SU-DHL-6 (cell line): ENCODE results near the gene GNAO1.

Source experiments
- H2AFZ ChIP-seq: fragments of 200-600 bp; sonication (generic); 2 replicates; pipeline ENCODE4 v1.6.1; 2014; ENCODE audit warnings: low read depth, mild to moderate bottlenecking, moderate library complexity, mixed read lengths, antibody characterized with exemption, low read length; ENCODE audit not compliant: severe bottlenecking
- H3F3A ChIP-seq: fragments of 200-600 bp; shearing (Covaris generic); 2 replicates; pipeline ENCODE4 v1.6.0; 2016; ENCODE audit warnings: antibody characterized with exemption, mild to moderate bottlenecking; ENCODE audit not compliant: insufficient read depth
- H3K27ac ChIP-seq: fragments of 200-600 bp; sonication (generic); 2 replicates; pipeline ENCODE4 v1.5.1; 2016; ENCODE audit warnings: low read depth, mild to moderate bottlenecking, low read length, moderate library complexity, mixed read lengths
- H3K27me3 ChIP-seq: fragments of 200-600 bp; sonication (generic), shearing (Covaris generic); 2 replicates; pipeline ENCODE4 v1.6.0; 2014; ENCODE audit warnings: mild to moderate bottlenecking, low read length
- H3K36me3 ChIP-seq: fragments of 200-600 bp; sonication (generic); 2 replicates; pipeline ENCODE4 v1.6.1; 2014; ENCODE audit warnings: mild to moderate bottlenecking, low read length, mixed read lengths
- H3K4me2 ChIP-seq: fragments of 300-600, 200-600 bp; shearing (Covaris generic), sonication (generic); 2 replicates; pipeline ENCODE4 v1.6.0; 2014; ENCODE audit warnings: low read length, low read depth, mild to moderate bottlenecking; ENCODE audit not compliant: poor library complexity, severe bottlenecking
- H3K4me3 ChIP-seq: fragments of 200-600 bp; sonication (generic); 2 replicates; pipeline ENCODE4 v1.5.1; 2014; ENCODE audit warnings: antibody characterized with exemption, low read length, mild to moderate bottlenecking, mixed read lengths; ENCODE audit not compliant: insufficient read depth, poor library complexity, severe bottlenecking
- H3K79me2 ChIP-seq: fragments of 200-600 bp; sonication (generic); 2 replicates; pipeline ENCODE4 v1.6.1; 2014; ENCODE audit warnings: mild to moderate bottlenecking, low read length, moderate library complexity; ENCODE audit not compliant: insufficient read depth
- H3K9ac ChIP-seq: fragments of 200-600 bp; sonication (generic); 2 replicates; pipeline ENCODE4 v1.7.0; 2014; ENCODE audit warnings: mild to moderate bottlenecking, low read length
- H3K9me2 ChIP-seq: fragments of 200-600 bp; sonication (generic); replicated peaks from 2 replicates; pipeline ENCODE4 v1.6.1; 2014; ENCODE audit warnings: low read length; ENCODE audit not compliant: insufficient read depth
- H3K9me3 ChIP-seq: fragments of 200-600 bp; sonication (generic); 2 replicates; pipeline ENCODE4 v1.6.1; 2014; ENCODE audit warnings: low read length, mixed read lengths; ENCODE audit not compliant: insufficient read depth
- H4K20me1 ChIP-seq: fragments of 200-600 bp; sonication (generic); 2 replicates; pipeline ENCODE4 v1.6.1; 2014; ENCODE audit warnings: low read depth, mild to moderate bottlenecking, antibody characterized with exemption, low read length, moderate library complexity, mixed read lengths
- CTCF ChIP-seq: fragments of 200-600 bp; sonication (generic); IDR thresholded peaks from one replicate; pipeline ENCODE4 v1.5.1; 2017; ENCODE audit warnings: antibody characterized with exemption, mild to moderate bottlenecking, low read length, moderate library complexity; ENCODE audit not compliant: insufficient read depth, poor library complexity, severe bottlenecking
- EZH2phosphoT487 ChIP-seq: fragments of 200-600 bp; sonication (generic), shearing (Covaris generic); conservative IDR thresholded peaks from 2 replicates; pipeline ENCODE4 v1.6.1; 2018; ENCODE audit warnings: mild to moderate bottlenecking, antibody characterized with exemption, low read length, moderate library complexity, mixed read lengths

GNAO1 gene

GRCh38 chr16:56368545-56368944 is 177.3 kb downstream of the GNAO1 start:
- no peak for TF ChIP-seq EZH2phosphoT487
- TF ChIP-seq CTCF: no peak
- H3K9me3 ChIP-seq: no peaks in the 10 kb centered on the region
- no peaks in the 10 kb centered on the region for H3K27me3 ChIP-seq
- no peaks in the 10 kb centered on the region for H3K9me2 ChIP-seq
- H3K27ac ChIP-seq: no peak overlapping the region
- H4K20me1 ChIP-seq: no peaks in the 10 kb centered on the region
- no peaks in the 10 kb centered on the region for H3K36me3 ChIP-seq
- no peak overlapping the region for H3K4me3 ChIP-seq
- no peak overlapping the region for H2AFZ ChIP-seq
- no peaks in the 10 kb centered on the region for H3K79me2 ChIP-seq
- H3K4me2 ChIP-seq: no peak overlapping the region
- no peaks in the 10 kb centered on the region for H3F3A ChIP-seq
- H3K9ac ChIP-seq: no peak overlapping the region

- no peaks in the 10 kb centered on the region for H3K9me3 ChIP-seq
- H3K9me2 ChIP-seq: no peaks in the 10 kb centered on the region
- no peak overlapping the region for H3K9ac ChIP-seq
- no peak overlapping the region for H3K4me2 ChIP-seq
- no peak overlapping the region for H2AFZ ChIP-seq
- H4K20me1 ChIP-seq: no peaks in the 10 kb centered on the region
- no peaks in the 10 kb centered on the region for H3F3A ChIP-seq
- no peaks in the 10 kb centered on the region for H3K36me3 ChIP-seq
- H3K4me3 ChIP-seq: no peak overlapping the region
- 0 out of 2 replicates have a peak, but pooled peaks cover under 1% of the 10 kb centered on the region for H3K79me2 ChIP-seq
- TF ChIP-seq EZH2phosphoT487 (no peak), CTCF (no peak)
- H3K27me3 ChIP-seq: no peaks in the 10 kb centered on the region
- H3K27ac ChIP-seq: no peak overlapping the region
These were observed 177.9 kb downstream of the GNAO1 start for GRCh38 chr16:56369202-56369601.

DNA sequence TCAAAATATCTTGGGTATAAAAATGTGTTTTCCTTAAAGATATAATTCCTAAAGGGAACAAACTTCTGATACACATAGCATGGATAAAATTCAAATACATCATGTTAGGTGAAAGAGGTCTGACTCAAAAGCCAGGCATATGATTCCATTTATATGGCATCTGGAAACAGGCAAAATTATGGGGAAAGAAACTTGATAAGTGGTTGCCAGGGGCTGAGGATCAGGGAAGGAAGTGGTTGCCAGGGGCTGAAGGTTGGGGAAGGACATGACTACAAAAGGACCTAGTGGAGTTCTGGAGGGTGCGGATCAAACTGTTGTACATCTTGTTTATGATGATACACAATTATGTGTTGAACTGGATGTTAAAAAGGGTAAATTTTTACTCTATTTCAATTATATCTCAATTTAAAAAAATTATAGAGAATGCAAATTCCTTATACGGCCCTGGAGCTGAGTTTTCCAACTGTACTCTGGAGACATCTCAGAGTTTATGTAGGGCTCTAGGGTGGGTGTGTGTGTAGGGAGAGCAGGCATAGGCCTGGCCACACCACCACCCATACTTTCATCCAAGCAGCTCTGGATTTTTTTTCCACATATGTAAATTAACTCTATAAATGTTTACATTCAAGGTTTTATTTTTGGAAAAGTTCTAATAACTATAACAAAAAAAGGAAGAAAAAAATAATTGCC is 179.0 kb downstream of the GNAO1 start:
- Histone ChIP-seq H3K4me3 (no peak overlapping the region), H3K9me3 (no peaks in the 10 kb centered on the region), H3K9me2 (no peaks in the 10 kb centered on the region), H2AFZ (no peak overlapping the region), H4K20me1 (no peaks in the 10 kb centered on the region), H3K36me3 (no peaks in the 10 kb centered on the region; the same call in 1 of the 2 replicates), H3K9ac (no peak overlapping the region), H3K4me2 (no peak overlapping the region), H3K79me2 (peaks cover 8% of the 10 kb centered on the region), H3F3A (no peaks in the 10 kb centered on the region), H3K27me3 (no peaks in the 10 kb centered on the region), H3K27ac (no peak overlapping the region)
- no peak for TF ChIP-seq EZH2phosphoT487
- no peak for TF ChIP-seq CTCF
